Lung microvascular endothelial cell (primary cell): ENCODE data around the gene ITFG1. TPM values are rescaled to one million over a fixed set of nuclear protein-coding genes. Genes with fewer than 3 reads are reported as not detected.

Experiments
- DNase-seq, 2 donors: peaks; one replicate each; pipeline versions ENCODE4 v3.0.0 to v3.0.0-alpha.2; 2010; ENCODE audit warnings: low read depth in 2 of 2
- total RNA-seq: library from RNA; depleted of rRNA; stranded (reverse); fragments of >200 nt; gene quantifications from 2 replicates; pipeline ENCODE4 v1.2.1, GENCODE V29; 2014

The ITFG1 gene
- total RNA-seq, 1 donor from 2014 or later: 49.2 TPM

GRCh38 chr16:47113130-47113529, 347.7 kb downstream of the ITFG1 start:
- DNase-seq: no peak

DNA sequence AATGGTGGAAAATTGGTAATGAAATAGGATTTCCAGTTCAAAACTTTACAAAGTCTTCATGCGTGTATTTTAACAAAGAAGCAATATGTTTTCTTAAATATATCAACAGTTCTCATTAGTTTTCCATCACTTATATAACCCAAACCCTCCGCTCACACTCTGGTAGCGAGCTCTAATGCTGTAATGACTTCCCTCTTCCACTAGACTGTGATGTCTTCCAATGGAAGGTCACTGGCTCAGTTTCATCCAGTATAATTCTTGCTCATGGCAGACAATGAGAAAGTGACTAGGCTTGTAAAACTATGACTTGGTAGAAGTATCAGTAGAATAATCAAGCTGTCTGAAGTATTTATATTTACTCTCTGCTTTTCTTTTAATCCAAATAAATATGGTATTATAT, 349.9 kb downstream of the ITFG1 start:
- no peak for DNase-seq

GRCh38 chr16:47109361-47109760, 351.5 kb downstream of the ITFG1 start:
- DNase-seq: no peak

Other genes with a start within 250 kb of the ITFG1 start
- 48.2 and 65.7 TPM in 2 replicates for gene PHKB, start 268 bp upstream of the ITFG1 start, total RNA-seq